NCI-H2029 (cell line): ENCODE data around the gene NMB.

Experiments
- DNase-seq: peaks from one replicate; lab custom pipeline; 2025; lab: John Stamatoyannopoulos, UW

NMB gene

DNA sequence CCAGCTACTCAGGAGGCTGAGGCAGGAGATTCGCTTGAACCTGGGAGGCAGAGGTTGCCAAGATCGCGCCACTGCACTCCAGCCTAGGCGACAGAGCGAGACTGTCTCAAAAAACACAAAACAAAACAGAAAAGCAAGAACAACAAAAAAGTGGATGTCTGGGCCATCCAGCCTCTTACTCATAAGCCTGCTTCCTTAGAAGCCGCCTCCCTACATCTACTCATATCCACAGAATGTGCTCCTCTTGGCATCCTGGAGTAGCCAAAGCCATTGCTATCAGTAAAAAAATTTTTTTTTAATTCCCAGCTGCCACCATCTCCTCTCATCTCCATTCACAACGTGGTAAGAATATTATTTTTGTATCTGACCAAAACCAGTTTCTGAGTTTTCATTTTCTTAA lies 46.4 kb downstream of the NMB start:
- no peak for DNase-seq

DNA sequence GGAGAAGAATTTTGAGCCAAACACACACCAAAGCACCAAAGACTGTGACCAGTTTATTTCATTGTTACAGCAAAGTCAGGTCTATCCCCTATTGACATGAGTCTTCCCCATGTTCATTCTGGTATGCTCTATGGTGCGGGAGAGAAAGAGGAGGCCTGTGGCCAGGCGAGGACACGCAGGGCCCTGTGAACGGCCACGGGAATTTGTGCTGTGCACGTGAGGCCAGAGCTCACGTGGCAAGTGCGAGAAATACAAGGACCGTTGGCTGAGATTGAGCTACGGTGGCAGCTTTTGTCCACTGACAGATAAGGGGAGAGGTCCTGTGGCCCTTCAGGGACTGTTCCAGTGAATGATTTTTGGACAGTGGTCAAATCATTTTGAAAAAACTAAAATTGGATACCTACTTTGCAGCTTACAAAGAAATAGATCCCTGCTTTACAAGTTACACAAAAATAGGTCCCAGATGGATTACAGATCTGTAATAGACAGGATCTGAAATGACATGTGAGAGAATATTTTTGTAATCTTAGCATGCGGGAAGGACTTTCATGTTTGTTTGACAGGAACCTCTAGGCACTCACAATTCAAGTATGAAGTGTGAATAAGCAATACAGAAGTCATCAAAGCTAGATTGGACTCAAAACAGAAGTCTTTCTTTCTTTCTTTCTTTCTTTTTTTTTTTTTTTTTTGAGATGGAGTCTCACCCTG lies 48.0 kb downstream of the NMB start:
- no peak for DNase-seq

DNA sequence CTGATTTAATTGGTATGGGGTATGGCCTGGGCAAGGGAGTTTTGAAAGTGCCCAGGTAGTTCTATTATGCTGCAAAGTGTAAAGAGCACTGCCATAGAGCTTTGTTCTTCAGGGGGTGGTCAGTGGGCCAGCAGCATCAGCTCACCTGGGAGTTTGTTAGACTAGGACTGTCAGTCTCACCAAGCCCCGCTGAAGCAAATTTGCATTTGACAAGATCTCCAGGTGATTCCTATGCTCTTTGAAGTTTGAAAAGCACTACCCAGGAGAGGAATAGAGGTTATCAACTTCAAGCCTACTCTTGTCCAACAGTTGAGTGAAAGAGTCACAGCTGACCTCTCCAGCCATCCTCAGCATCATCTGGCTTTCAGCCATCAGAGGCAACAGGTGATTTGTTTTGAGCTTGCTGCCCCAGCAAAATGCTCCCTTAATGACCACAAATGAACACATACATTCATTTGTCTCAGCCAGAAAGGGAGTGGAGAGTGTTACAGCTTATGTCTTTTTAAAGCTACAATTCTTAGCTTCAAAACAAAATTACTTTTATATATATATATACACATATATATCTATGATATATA lies 49.2 kb downstream of the NMB start:
- DNase-seq = no peak

DNA sequence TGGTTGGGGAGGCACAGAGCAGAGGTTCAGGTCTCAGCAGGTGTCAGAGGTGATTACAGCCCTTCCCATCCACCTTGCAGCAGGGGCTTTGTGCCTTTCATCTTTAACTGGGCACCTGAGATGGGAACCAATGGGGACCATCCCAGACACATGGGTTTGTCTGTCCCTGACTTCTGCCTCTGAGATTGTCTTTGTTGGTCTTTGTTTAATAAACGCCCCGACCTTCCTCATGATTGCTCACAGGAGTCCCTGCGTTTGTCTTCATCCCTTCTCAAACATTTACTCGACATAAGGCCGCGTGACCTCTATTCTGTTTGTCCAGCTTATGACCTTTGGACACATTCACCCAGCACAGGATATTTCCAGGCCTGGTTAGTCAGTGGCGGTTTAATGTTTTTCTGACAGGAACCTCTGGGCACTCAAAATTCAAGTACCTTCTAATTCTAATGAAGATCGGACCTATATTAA lies 51.3 kb downstream of the NMB start:
- DNase-seq = no peak

DNA sequence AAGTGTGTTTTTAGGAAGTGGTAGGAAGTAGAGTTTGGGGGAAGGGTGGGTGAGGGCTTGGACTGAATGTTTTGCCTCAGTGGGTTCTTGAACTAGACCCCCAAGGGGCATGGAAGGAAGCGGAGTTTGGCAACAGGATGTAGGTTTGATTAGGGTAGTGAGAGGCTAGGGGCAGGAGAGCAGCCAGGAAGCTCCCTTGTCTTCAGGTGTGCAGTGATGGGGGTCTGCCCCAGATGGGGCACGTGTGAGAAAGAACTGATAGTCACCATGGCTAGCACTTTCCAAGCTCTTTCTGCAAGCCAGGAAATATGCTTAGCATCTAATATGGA lies 52.5 kb downstream of the NMB start:
- no peak for DNase-seq
